GM19397 (cell line): Measurements from ENCODE around the gene SFXN3.
A peak's percentile ranks its signal among the peaks of the same experiment; 100 is the strongest.
"Not testable (repeated sequence)": the region's sequence is repeated elsewhere in the genome, so short reads cannot be mapped to it uniquely, and the experiment has no call there.

Experiments
- ATAC-seq: cut with Tn5 transposase; IDR thresholded peaks from one replicate; pipeline ENCODE4 v1.9.1; 2021; ENCODE audit warnings: mild to moderate bottlenecking, moderate library complexity; ENCODE audit not compliant: unreplicated experiment

The SFXN3 gene

GRCh38 chr10:101034404-101034803 lies 3.4 kb downstream of the SFXN3 start:
- ATAC-seq = not testable (repeated sequence)

GRCh38 chr10:101035314-101035713 lies 4.3 kb downstream of the SFXN3 start:
- ATAC-seq = no peak

GRCh38 chr10:101035916-101036702 lies 5.1 kb downstream of the SFXN3 start:
- no peak for ATAC-seq

- no peak for ATAC-seq
These were observed 5.7 kb downstream of the SFXN3 start for GRCh38 chr10:101036726-101037125.

- no peak for ATAC-seq
These were observed 7.5 kb downstream of the SFXN3 start for GRCh38 chr10:101038484-101038883.

- ATAC-seq = no peak
These were observed 9.0 kb downstream of the SFXN3 start for GRCh38 chr10:101040061-101040460.

GRCh38 chr10:101040851-101041250 lies 9.8 kb downstream of the SFXN3 start:
- ATAC-seq = no peak

GRCh38 chr10:101041252-101041761 lies 10.3 kb downstream of the SFXN3 start:
- ATAC-seq = no peak

GRCh38 chr10:101042118-101042517 lies 11.1 kb downstream of the SFXN3 start:
- ATAC-seq = no peak

- peak; percentile 90 for ATAC-seq
These were observed 11.8 kb downstream of the SFXN3 start for GRCh38 chr10:101042667-101043362.

GRCh38 chr10:101043363-101043707 lies 12.3 kb downstream of the SFXN3 start:
- no peak for ATAC-seq

- ATAC-seq = no peak
These were observed 13.1 kb downstream of the SFXN3 start for GRCh38 chr10:101044117-101044516.

GRCh38 chr10:101046332-101047238 lies 15.6 kb downstream of the SFXN3 start:
- no peak for ATAC-seq

- no peak for ATAC-seq
These were observed 16.2 kb downstream of the SFXN3 start for GRCh38 chr10:101047268-101047667.

- ATAC-seq = no peak
These were observed 17.2 kb downstream of the SFXN3 start for GRCh38 chr10:101047961-101048892.

GRCh38 chr10:101050208-101051069 lies 19.4 kb downstream of the SFXN3 start:
- no peak for ATAC-seq

GRCh38 chr10:101052285-101052684 lies 21.3 kb downstream of the SFXN3 start:
- ATAC-seq = no peak

- ATAC-seq = no peak
These were observed 22.5 kb downstream of the SFXN3 start for GRCh38 chr10:101053516-101053915.

GRCh38 chr10:101054351-101054750 lies 23.3 kb downstream of the SFXN3 start:
- no peak for ATAC-seq
